NCI-H1105 treated with DMSO at 0.1 percent for 48 hours (cell line): ENCODE measurements around the gene TLR9.
"Not testable (repeated sequence)": the region's sequence is repeated elsewhere in the genome, so short reads cannot be mapped to it uniquely, and the experiment has no call there.

ENCODE experiments used
- DNase-seq: peaks from one replicate; lab custom pipeline; 2025; lab: John Stamatoyannopoulos, UW

The TLR9 gene, protein sequence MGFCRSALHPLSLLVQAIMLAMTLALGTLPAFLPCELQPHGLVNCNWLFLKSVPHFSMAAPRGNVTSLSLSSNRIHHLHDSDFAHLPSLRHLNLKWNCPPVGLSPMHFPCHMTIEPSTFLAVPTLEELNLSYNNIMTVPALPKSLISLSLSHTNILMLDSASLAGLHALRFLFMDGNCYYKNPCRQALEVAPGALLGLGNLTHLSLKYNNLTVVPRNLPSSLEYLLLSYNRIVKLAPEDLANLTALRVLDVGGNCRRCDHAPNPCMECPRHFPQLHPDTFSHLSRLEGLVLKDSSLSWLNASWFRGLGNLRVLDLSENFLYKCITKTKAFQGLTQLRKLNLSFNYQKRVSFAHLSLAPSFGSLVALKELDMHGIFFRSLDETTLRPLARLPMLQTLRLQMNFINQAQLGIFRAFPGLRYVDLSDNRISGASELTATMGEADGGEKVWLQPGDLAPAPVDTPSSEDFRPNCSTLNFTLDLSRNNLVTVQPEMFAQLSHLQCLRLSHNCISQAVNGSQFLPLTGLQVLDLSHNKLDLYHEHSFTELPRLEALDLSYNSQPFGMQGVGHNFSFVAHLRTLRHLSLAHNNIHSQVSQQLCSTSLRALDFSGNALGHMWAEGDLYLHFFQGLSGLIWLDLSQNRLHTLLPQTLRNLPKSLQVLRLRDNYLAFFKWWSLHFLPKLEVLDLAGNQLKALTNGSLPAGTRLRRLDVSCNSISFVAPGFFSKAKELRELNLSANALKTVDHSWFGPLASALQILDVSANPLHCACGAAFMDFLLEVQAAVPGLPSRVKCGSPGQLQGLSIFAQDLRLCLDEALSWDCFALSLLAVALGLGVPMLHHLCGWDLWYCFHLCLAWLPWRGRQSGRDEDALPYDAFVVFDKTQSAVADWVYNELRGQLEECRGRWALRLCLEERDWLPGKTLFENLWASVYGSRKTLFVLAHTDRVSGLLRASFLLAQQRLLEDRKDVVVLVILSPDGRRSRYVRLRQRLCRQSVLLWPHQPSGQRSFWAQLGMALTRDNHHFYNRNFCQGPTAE

DNA sequence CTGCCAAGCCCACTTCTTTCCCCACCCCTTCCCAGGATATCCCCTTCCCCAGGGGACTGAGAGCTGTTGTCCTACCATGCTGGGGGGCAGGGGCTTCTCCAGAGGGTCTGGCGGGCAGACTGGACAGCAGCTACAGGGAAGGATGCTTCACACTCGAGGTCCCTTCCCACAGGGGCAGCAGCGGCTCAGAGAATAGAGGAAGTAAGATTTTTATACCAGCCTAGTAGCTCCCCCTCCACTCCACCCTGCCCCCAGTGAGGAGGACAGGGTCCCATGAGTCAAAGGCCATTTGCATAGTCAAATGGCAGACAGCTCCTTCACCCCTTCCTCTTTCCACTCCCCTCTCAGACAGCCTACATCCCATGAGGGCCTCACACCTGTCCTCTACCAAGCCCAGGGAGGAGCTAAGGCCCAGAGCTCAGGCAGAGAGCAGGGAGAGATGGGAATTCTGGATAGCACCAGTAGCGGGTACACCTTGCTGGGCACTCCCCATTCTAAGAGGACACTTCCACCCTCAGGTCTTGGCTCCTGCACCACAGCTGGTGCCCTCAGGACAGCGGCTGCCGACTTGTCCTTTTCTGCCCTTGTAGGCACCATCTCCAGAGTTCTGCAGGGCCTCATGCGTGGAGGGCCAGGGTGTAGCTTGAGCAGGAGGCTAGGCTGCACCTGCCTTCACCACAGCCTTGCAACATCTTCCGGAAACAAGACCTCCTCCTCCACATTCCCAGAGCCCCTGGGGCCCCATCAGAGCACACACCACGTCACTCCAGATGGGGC lies at the start of gene TLR9:
Gene TLR9 (minus strand): TSS at position 194 of the 777 bp plus-strand sequence. CDS start 116 bp downstream, at position 78.
- DNase-seq: no peak

DNA sequence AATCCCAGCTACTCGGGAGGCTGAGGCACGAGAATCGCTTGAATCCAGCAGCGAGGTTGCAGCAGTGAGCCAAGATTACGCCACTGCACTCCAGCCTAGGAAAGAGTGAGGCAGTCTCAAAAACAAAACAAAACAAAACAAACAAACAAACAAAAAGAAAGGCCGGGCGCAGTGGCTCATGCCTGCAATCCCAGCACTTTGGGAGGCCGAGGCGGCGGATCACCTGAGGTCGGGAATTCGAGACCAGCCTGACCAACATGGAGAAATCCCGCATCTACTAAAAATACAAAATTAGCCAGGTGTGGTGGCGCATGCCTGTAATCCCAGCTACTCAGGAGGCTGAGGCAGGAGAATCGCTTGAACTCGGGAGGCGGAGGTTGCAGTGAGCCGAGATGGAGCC lies 49.3 kb upstream of the TLR9 start:
- not testable (repeated sequence) for DNase-seq

DNA sequence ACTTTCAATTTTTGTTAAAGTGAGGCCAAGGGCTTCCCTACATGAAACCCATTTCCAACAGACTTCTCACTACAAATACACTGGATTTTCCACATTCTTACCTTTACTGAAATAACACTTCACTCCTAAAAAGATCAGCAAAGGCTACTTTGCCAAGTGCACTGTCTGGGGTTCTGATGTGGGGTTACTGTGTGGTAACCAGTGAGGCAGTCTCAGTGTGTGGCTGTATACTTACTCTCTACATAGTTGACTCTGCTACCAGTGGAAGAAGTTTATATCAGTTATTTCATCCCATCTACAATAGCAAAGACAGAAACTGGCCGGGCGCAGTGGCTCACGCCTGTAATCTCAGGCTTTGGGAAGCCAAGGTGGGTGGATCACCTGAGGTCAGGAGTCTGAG lies 47.4 kb upstream of the TLR9 start:
- no peak for DNase-seq

DNA sequence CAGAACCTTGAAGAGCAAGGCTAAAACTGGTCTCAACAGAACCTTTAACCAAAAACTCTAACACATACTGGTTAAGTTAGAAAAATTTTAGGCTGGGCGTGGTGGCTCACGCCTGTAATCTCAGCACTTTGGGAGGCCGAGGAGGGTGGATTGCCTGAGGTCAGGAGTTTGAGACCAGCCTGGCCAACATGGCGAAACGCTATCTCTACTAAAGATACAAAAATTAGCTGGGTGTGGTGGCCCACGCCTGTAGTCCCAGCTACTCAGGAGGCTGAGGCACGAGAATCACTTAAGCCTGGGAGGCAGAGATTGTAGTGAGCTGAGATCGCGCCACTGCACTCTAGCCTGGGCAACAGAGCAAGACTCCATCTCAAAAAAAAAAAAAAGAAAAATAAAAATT lies 46.7 kb upstream of the TLR9 start:
- not testable (repeated sequence) for DNase-seq

DNA sequence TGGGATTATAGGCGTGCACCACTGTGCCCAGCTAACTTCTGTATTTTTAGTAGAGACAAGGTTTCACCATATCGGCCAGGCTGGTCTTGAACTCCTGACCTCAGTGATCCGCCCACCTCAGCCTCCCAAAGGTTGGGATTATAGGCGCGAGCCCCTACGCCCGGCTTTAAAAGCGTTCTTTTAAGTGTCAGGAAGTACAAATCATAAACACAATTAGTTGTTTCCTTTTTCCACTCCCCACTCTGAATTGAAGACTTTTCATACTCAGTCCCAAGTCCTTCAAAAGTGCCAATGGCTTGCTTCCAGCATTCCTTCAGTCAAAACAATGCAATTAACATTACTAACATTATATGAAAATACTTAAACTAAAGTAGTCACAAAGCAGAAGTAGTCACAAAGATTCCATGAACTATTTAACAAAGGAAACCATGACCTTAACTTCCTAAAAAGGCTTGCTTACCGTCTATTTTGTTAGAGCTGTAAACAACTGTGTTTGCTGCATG lies 44.9 kb upstream of the TLR9 start:
- DNase-seq: no peak

DNA sequence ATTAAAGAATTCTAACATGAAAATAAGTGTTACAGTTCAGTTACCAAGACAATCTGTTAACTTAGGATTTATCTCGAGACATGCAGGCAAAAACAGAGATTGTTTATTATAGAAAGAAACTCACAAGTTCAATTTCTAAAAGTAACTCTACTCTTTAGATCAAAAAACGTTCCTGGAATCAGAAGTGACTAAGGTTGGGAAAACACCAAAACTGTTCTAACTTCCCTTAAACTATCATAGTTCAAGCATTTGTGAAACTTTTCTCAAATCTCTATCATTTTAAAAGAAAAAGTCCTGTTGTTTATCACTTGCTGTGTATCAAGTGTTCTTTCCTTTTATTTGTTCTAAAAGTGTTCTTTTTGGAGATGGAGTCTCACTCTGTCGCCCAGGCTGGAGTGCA lies 44.3 kb upstream of the TLR9 start:
- DNase-seq: no peak

DNA sequence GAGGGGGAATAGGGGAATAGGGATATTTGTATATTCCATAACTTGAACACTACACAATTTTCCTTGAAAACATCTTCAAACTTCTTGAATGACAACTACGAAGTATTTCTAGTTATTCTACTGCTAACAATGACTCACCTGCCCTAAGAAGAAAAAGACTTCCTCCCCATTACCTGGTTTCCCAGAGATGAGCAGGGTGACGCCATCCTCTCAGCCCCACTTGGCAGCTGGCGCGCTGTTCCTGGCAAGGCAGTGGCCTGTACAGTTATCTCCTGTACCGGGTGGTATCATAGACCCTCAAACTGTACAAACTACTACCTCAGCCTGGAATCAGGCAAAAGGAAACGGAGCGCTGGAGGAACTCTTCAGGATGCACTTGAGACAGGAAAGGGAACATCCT lies 42.6 kb upstream of the TLR9 start:
- no peak for DNase-seq

DNA sequence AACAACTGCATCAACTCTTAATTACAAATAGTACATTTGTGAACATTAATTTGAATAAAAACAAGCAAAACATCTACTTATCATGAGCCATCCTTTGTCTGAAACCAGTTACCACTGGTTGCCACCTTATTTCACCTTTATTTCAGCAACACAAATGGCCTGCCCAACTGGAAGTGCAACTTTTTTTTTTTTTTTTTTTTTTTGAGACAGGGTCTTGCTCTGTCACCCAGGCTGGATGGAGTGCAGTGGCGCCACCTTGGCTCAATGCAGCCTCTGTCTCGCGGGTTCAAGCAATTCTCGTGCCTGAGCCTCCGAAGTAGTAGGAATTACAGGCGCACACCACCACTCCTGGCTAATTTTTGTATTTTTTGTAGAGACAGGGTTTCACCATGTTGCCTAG lies 39.9 kb upstream of the TLR9 start:
- no peak for DNase-seq

DNA sequence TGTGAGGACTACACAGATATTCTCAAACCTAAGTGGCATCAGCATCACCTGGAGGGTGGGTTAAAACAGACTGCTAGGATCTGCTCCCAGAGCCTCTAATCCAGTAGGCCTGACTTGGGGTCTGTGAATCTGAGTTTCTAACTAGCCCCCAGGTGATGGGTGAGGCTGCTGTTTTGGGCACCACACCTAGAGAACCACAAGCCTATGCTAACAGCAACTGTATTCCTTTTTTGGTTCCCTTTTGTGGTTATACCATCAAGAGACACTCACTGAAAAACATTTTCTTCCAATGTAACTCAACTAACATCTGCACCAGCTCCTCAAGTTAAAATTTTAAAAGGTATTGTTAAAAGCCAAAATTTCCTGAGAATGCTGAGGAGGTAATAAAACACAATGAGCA lies 37.0 kb upstream of the TLR9 start:
- no peak for DNase-seq

DNA sequence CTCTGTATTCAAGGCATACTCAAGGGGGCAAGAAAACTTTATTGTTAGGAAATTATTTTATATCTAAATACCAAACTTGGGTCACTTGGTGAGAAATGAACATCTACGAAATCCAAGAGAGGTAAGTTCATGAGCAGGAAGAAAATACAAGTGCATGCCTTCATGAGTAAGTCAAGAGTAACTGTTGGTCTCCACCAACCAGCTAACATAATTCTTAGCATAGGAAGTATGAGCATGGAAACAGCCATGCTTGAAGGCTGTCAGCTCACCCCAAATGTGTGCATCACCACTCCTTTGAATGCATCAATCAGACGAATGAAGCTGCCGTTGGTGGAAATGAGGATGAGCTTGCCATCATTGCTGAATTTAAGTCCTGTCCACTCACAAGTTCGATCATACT lies 34.0 kb upstream of the TLR9 start:
- no peak for DNase-seq

DNA sequence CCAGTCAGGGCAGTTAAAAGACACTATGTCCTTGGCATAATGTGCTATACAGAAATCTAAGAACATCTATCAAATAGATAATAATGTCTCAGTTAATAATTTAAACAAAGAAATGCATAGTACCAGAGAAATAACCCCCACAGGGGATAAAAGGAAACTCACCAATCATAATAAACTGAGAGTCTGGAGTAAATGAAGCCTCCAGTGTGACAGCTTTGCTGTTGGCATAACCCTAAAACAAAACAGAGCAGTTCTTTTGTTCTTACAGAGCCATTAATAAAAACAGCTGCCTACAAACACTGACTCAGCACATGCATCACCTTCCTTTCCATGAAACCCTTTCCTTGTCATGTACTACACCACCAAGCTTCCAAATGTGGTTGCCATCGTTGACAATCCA lies 33.6 kb upstream of the TLR9 start:
- no peak for DNase-seq

DNA sequence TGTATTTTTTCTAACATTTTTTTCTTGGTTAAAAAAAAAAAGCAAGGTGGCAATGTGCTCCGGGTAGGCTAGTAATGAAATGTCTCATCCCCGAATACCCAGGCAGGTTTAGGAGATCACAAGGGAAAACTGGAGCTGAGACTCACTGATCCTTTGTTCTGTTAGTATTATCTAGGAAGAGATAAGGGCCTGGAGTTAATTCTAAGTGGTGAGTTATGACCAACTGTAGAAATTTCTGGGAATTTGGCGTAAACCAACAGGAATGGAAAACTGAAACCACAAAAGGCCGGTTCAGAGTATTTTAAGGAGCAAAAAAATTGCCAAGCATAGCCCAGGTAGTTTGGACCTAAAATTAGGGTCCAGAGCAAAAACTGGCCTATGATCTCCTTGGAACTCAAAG lies 32.5 kb upstream of the TLR9 start:
- no peak for DNase-seq

DNA sequence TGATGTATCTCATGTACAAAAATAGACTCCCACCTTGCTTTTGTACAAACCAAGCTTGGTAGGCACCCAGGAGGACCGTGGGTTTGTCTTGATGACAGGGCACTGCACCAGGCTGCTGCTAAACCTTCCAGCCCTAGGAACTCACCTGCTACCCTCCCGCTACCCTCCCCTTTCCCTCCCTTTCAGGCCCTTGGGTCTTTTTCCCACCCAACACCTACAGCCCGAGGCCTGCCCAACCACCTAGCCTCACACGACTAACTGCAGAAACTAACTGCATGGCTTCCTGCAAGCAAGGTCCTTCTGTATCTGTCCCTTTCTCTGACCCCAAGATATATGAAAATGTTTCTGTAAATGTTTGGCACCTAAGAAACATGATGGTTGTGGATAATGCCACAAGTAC lies 31.2 kb upstream of the TLR9 start:
- no peak for DNase-seq

DNA sequence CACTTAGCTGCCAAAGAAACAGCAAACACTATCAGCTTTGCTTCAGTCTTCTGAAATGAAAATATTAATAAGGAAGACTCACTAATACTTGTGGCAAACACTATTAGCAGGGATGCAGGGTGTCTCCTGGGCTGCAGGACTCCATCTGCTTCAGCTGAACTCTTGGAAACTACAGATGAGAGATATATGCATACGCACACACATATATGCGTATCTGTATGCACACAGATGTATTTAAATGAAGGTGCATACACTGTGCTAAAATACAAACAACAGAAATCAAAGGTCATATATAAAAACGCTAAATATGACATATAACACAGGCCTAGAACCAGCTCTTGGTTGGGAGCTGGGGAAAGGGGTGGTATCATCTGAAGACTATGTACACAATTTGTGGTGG lies 30.7 kb upstream of the TLR9 start:
- no peak for DNase-seq

DNA sequence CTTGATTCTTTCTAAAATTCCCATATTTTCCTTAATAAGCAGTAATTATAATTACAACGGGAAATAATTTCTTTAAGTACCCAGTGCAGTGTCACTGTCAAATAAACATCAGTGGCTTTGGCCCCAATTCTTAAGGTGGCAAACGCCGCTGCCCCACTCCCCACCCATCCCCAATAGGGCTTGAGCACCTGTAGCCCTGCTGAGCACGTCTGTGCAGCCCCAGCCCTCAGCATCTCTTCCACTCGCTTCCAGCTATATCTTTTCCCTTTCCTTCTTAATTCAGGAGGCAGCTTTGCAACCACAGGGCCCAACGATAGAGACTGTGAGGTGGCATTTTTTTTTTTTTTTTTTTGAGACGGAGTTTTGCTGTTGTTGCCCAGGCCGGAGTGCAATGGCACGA lies 29.2 kb upstream of the TLR9 start:
- no peak for DNase-seq

DNA sequence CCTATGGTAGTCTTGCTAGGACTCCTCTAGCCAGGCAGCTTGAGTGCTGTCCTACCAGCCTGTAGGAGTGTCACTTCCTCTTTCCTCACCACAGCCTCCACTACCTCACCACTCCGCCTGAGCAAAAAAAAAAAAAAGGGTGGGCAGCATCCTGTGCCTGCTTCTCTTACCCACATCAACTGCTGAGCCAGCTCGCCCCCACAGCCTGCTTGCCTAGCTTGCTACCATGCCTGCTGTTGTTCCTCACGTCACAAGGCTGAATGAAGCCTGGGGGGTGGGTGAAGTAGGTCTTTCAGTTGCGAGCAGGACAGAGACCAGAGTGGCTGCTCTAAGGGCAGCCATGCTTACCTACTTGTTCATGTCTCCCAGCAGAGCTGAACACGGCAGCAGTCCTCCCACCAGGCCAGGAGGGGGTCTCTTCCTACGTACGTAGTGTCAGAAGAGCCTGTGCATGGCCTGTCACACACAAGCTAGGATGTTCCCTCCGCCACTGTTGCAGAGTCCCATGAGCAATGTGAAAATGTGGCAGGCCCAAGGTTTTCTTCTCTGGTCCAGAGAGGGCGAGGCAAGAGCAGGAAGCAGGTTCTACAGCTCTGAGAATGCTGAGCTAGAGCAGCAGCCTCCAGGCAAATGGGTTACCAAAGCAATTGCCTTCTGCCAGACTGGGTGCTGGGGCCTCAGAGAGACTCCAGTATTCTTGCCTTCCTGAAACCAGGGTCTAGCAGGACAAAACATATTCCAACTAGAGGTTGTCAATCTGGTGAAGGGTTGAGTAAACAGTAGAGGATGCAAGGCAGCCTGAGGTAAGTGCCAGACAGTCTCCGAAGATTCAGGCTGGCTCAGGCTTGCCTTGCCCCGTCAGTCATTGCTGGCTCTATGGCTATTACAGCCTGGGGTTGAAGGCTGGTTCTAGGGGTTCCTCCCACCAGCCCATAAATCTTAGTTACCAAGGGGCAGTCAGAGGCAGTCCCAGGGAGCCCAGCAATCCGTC lies 28.2 kb upstream of the TLR9 start:
- no peak for DNase-seq

DNA sequence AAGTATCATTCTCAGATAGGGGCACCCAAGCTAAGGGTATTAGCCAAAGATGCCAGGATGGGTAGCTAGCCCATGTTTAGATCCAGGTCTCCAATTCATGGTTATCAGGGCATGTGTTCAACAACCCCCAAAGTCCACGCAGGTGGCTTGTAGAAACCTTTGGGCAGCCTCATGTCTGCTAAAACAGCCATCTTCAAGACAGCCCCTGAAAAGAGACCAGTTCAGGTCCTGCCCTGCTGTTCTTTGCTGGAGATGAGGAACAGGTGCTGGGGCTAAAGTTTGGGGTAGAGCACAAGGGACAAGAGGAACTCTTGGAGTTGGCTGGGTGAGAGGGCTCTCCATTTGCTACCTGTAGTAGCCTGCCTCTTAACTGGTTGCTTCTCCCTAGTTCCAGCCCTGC lies 24.7 kb upstream of the TLR9 start:
- DNase-seq: no peak

DNA sequence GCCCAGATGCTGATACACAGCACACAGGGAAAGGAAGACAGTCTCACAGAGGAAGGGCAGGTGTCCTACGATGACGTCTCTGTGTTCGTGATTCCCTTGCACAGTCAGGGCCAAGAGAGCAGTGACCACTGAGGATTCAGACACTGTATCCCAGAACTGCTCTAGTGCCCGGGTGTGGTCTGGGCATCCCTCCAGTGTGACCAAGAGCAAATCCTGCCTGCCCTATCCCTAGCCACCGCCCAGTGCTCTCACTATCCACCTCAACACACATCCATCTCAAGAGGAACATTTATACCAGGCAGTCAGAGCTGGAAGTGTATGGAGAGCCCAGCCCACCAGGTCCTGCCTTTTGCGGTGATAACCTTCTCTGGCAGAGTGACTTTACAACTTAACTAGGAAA lies 24.2 kb upstream of the TLR9 start:
- no peak for DNase-seq

DNA sequence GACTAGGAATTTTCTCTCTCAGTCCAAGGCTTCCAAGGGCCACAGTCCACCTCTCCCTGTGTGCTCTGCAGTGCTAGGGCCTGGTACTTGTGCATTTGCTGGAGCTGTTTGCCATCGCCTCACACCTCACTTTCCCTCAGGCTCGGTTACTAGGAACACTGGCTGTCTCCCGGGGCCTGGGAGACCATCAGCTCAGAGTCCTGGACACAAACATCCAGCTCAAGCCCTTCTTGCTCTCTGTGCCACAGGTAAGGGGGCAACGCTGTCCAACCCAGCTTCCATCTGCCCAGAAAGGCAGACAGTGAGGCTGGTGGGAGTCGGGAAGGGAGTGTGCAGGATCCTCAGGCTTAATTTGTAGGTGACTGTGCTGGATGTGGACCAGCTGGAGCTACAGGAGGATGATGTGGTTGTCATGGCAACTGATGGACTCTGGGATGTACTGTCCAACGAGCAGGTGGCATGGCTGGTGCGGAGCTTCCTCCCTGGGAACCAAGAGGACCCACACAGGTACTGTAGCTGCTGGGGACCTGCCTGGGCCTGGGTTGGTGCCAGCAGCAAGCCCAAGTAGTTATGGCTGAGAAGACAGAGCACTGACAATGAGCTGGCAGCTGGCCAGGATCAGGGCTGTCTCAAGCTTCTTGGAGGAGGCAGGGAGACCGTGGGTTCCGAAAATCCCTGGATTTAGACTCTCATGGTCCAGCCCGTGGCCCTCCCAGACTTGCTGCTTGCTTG lies 23.5 kb upstream of the TLR9 start:
- peak; percentile 50 for DNase-seq

DNA sequence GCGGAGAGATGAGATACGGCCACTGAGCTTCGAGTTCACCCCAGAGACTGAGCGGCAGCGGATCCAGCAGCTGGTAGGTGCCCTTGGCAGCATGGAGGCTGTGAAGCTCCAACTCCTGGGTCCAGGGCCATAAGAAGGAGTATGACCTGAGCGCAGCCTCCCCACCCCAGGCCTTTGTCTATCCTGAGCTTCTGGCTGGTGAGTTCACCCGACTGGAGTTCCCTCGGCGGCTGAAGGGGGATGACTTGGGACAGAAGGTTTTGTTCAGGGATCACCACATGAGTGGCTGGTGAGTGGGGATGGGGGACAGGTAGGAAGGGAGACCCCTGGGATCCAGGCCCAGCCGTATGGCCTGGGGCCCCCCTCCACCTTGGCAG lies 22.7 kb upstream of the TLR9 start:
- no peak for DNase-seq
